Upper lobe of left lung (tissue), 4 donors: Measurements from ENCODE around the gene NUP85.

Experiments used
- EP300 ChIP-seq, 4 donors: sonication (generic); formaldehyde crosslinking; IDR thresholded peaks; one replicate each; pipeline ENCODE4 v1.5.1; 2017; ENCODE audit warnings: antibody characterized with exemption in 4 of 4, control low read depth in 2 of 4
- POLR2A ChIP-seq, 4 donors: fragments of 450-650 bp; IDR thresholded peaks; one replicate each; pipeline ENCODE4 v1.5.1; 2016 to 2017; ENCODE audit warnings: antibody characterized with exemption in 4 of 4, mild to moderate bottlenecking in 2 of 4
- POLR2AphosphoS5 ChIP-seq, 2 donors: sonication (generic); formaldehyde crosslinking; IDR thresholded peaks; one replicate each; pipeline ENCODE4 v1.5.1; 2017; ENCODE audit warnings: antibody characterized with exemption in 2 of 2
- TF ChIP-seq, protein P1 (sequence below), 6 experiments: fragments of 450-650 bp in 4 of 6; fragments of 200-600 bp in 2 of 6; sonication (generic) in 2 of 6; IDR thresholded peaks; one replicate each; pipeline ENCODE4 v1.5.1; 2016 to 2019; ENCODE audit warnings: antibody characterized with exemption in 6 of 6

DNA sequence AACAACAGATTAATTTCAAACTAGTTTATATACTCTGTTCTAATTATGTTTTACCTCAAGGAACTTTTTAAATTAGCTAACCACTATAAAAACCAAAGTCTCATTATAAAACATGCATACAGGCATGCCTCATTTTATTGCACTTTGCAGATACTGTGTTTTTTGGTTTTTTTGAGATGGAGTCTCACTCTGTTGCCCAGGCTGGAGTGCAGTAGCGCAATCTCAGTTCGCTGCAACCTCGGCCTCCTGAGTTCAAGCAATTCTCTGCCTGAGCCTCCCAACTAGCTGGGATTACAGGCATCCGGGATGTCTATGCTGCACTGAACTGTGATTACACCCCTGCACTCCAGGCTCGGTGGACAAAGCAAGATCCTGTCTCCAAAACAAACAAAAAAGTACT, 42.4 kb upstream of the NUP85 start:
- TF ChIP-seq, protein P1, sequence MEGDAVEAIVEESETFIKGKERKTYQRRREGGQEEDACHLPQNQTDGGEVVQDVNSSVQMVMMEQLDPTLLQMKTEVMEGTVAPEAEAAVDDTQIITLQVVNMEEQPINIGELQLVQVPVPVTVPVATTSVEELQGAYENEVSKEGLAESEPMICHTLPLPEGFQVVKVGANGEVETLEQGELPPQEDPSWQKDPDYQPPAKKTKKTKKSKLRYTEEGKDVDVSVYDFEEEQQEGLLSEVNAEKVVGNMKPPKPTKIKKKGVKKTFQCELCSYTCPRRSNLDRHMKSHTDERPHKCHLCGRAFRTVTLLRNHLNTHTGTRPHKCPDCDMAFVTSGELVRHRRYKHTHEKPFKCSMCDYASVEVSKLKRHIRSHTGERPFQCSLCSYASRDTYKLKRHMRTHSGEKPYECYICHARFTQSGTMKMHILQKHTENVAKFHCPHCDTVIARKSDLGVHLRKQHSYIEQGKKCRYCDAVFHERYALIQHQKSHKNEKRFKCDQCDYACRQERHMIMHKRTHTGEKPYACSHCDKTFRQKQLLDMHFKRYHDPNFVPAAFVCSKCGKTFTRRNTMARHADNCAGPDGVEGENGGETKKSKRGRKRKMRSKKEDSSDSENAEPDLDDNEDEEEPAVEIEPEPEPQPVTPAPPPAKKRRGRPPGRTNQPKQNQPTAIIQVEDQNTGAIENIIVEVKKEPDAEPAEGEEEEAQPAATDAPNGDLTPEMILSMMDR (IDR thresholded peaks at IDR 0.05), result no peak
- TF ChIP-seq POLR2A (IDR thresholded peaks at IDR 0.05) (no peak), POLR2AphosphoS5 (IDR thresholded peaks at IDR 0.05) (no peak), EP300 (IDR thresholded peaks at IDR 0.05) (no peak)
